OCI-LY1 (cell line): Measurements from ENCODE around the gene ADAMTSL4.

Source experiments
- CTCF ChIP-seq: fragments of 200-600 bp; sonication (generic), shearing (Covaris generic); IDR thresholded peaks from 2 replicates; pipeline ENCODE4 v1.5.1; 2017; ENCODE audit warnings: mild to moderate bottlenecking, antibody characterized with exemption, low read length, moderate library complexity, mixed read lengths
- EZH2 ChIP-seq: fragments of 200-600 bp; sonication (generic), shearing (Covaris generic); IDR thresholded peaks from 2 replicates; pipeline ENCODE4 v1.8.0; 2017; ENCODE audit warnings: borderline replicate concordance, mixed run types, mild to moderate bottlenecking, antibody characterized with exemption, low read length, moderate library complexity, mixed read lengths

DNA sequence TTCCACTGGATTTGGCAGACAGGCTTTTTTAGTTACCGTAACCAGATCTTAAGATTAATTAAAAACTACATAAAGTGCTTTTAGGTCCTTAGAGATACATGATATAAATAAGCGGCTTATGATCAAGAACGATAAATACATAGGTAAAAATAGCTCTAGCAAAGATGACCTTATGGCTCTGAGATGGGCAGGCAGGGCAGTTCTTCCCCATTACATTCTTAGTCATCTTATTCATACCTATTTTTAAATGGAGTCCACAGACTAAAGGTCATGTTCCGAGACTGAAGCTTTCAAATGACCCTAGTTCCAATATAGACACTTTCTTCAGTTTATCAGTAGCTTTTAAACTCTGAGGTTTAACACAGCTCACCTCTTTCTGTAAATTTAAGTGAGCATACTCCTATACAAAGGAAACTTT is 25.9 kb downstream of the ADAMTSL4 start:
- TF ChIP-seq CTCF, result no peak
- TF ChIP-seq EZH2, result no peak
